Measurements from ENCODE around the gene E4F1. TPM values are rescaled to one million over a fixed set of nuclear protein-coding genes. Genes with fewer than 3 reads are reported as not detected.

Gene E4F1
- total RNA-seq, 1 experiment from 2014 or later = 34.4 TPM

GRCh38 chr16:2275476-2276367, 52.3 kb downstream of the E4F1 start:
- Mint-ChIP-seq H3K9me3 (no peaks in the 10 kb centered on the region), H3K27me3 (ENCODE audit: low read depth) (no peaks in the 10 kb centered on the region), H3K27ac (peak overlapping the region; percentile 79; the same call in 1 of the 2 replicates), H3K4me3 (no peak overlapping the region), H3K4me1 (peaks cover 2% of the 10 kb centered on the region; the same call in 1 of the 2 replicates), H3K36me3 (no peaks in the 10 kb centered on the region)
- no peak for DNase-seq (ENCODE audit: low spot score)
- no peak for TF ChIP-seq FOXJ3 (CRISPR knock-in tag; IDR thresholded peaks at IDR 0.05; ENCODE audit: borderline replicate concordance)
- no peak for TF ChIP-seq E2F1 (CRISPR knock-in tag; IDR thresholded peaks at IDR 0.05)
- TF ChIP-seq CREB1 (CRISPR knock-in tag; IDR thresholded peaks at IDR 0.05) = no peak
- no peak for TF ChIP-seq IRF2 (CRISPR knock-in tag; IDR thresholded peaks at IDR 0.05; ENCODE audit: borderline replicate concordance, low read depth)
- TF ChIP-seq ETV6 (CRISPR knock-in tag; IDR thresholded peaks at IDR 0.05) = no peak
- no peak for TF ChIP-seq CBFB (CRISPR knock-in tag; IDR thresholded peaks at IDR 0.05; ENCODE audit: low read depth)
- TF ChIP-seq CREM (CRISPR knock-in tag; IDR thresholded peaks at IDR 0.05) = no peak
- TF ChIP-seq HMGA2 (CRISPR knock-in tag; IDR thresholded peaks at IDR 0.05) = no peak
- TF ChIP-seq RORB (CRISPR knock-in tag; IDR thresholded peaks at IDR 0.05) = no peak
- TF ChIP-seq CTCF (IDR thresholded peaks at IDR 0.05) = no peak
- no peak for TF ChIP-seq FOXP4 (CRISPR knock-in tag; IDR thresholded peaks at IDR 0.05)
- TF ChIP-seq ZNF232 (CRISPR knock-in tag; IDR thresholded peaks at IDR 0.05) = no peak
- TF ChIP-seq AR (CRISPR knock-in tag; IDR thresholded peaks at IDR 0.05) = no peak
- no peak for TF ChIP-seq NR2C2 (CRISPR knock-in tag; IDR thresholded peaks at IDR 0.05)
- no peak for TF ChIP-seq CDX4 (CRISPR knock-in tag; IDR thresholded peaks at IDR 0.05; ENCODE audit: borderline replicate concordance)
- no peak for TF ChIP-seq ZNF317 (CRISPR knock-in tag; IDR thresholded peaks at IDR 0.05; ENCODE audit: borderline replicate concordance, low read depth)
- no peak for TF ChIP-seq ZNF281 (CRISPR knock-in tag; IDR thresholded peaks at IDR 0.05)
- no peak for TF ChIP-seq ATF3 (CRISPR knock-in tag; conservative IDR thresholded peaks at IDR 0.05)
- no peak for TF ChIP-seq SMAD4 (CRISPR knock-in tag; IDR thresholded peaks at IDR 0.05)
- ATAC-seq = no peak
- ChIA-PET POLR2A (interaction anchor here (0.6 kb wide), 1 partner anchor 192 kb away, joined by 3 read pairs; no protein-coding TSS in a partner anchor), CTCF (interaction anchor here (0.6 to 1.7 kb wide), 4 partner anchors 71 to 147 kb away, joined by 3 to 5 read pairs (median 4); no protein-coding TSS in a partner anchor)
